GM12801 (cell line): Measurements from ENCODE around the gene MARK4.

Experiments
- TF ChIP-seq, protein P1 (sequence below): IDR thresholded peaks from one replicate; pipeline ENCODE4 v1.5.1; 2011; ENCODE audit warnings: control low read depth; ENCODE audit not compliant: insufficient read length; ENCODE audit errors: extremely low read depth

Gene MARK4

DNA sequence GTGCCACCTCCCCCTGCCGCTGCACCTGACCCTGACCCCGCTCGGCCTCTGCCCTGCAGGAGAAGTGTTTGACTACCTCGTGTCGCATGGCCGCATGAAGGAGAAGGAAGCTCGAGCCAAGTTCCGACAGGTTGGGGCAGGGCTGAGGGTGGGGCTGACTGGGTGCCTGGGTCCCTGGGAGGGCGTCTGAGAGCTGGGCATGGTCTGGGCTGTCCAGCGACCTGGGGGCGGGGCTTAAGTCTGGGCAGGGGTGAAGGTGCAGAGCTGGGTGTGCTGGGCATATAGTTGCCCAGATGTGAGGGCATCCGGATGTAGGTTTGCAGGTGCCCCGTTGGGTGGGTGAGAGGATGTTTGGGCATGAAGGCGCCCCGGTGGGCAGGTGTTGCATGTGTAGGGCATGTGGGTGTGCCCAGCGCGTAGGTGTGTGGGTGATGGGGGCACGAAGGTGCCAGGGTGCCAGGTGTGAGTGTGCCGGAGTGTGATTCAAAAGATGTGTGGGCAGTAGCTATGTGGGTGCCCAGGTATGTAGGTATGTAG, 13.8 kb downstream of the MARK4 start:
- TF ChIP-seq, protein P1, sequence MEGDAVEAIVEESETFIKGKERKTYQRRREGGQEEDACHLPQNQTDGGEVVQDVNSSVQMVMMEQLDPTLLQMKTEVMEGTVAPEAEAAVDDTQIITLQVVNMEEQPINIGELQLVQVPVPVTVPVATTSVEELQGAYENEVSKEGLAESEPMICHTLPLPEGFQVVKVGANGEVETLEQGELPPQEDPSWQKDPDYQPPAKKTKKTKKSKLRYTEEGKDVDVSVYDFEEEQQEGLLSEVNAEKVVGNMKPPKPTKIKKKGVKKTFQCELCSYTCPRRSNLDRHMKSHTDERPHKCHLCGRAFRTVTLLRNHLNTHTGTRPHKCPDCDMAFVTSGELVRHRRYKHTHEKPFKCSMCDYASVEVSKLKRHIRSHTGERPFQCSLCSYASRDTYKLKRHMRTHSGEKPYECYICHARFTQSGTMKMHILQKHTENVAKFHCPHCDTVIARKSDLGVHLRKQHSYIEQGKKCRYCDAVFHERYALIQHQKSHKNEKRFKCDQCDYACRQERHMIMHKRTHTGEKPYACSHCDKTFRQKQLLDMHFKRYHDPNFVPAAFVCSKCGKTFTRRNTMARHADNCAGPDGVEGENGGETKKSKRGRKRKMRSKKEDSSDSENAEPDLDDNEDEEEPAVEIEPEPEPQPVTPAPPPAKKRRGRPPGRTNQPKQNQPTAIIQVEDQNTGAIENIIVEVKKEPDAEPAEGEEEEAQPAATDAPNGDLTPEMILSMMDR: no peak

DNA sequence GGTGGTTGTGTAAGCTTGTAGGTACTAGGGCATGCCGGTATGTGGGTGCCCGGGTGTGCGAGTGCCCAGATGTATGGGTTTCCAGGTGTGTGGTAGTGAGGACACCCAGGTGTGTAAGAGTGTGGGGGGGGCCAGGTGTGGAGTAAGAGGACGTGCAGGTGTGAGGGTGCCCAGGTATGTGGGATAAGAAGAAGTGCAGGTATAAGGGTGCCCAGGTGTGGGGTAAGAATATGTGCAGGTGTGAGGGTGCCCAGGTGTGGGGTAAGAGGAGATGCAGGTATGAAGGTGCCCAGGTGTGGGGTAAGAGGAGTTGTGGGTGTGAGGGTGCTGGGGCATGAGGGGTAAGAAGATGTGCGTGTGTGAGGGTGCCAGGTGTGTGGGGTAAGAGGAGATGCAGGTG, 14.3 kb downstream of the MARK4 start:
- TF ChIP-seq, protein P1: no peak

DNA sequence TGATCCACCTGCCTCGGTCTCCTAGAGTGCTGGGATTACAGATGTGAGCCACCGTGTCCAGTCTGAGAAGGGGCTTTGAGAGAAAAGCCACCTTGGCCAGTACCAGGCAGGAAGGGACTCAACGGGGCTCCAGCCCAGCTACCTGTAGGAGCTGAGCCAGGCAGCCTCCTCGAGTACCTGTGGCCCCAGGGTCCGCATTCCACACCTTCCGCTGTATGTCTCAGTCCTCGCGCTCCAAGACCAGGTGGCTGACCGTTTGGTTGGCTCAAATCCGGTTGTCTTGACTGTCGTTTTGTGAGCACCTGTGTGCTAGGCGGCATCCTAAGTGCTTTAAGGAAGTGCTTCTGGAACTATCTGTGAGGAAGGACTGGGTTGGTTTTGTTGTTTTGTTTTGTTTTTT, 16.2 kb downstream of the MARK4 start:
- TF ChIP-seq, protein P1: no peak

DNA sequence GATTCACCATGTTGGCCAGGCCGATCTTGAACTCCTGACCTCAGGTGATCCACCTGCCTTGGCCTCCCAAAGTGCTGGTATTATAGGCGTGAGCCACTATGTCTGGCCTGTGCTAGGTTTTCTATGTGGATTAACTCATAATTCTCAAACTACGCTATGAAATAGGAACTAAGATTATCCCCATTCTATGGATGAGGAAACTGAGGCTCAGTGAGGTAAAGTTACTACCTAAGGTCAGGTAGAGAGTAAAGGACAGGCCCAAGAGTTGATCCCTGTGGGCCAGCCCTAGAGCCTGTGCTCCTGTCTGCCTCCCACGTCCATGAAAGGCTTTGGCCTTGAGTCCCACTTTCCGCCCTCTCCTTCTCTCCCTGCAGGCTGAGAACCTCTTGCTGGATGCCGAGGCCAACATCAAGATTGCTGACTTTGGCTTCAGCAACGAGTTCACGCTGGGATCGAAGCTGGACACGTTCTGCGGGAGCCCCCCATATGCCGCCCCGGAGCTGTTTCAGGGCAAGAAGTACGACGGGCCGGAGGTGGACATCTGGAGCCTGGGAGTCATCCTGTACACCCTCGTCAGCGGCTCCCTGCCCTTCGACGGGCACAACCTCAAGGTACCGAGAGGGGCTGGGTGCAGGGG, 20.1 kb downstream of the MARK4 start:
- TF ChIP-seq, protein P1: no peak

DNA sequence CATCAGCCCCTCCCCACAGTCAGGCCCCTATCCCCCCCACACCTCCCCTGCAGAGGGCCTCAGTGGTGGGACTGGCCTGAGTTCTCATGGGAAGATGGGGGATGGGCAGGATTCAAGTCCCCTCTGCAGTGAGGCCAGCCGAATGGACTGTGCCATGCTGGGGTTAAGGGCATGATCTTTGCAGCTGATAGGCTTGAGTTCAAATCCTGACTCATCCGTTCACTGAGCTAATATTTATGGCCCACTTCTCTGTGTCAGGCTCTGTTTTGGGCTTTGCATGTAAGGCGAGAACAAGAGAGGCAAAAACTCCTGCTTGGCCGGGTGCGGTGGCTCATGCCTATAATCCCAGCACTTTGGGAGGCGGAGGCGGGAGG, 20.7 kb downstream of the MARK4 start:
- TF ChIP-seq, protein P1: no peak

DNA sequence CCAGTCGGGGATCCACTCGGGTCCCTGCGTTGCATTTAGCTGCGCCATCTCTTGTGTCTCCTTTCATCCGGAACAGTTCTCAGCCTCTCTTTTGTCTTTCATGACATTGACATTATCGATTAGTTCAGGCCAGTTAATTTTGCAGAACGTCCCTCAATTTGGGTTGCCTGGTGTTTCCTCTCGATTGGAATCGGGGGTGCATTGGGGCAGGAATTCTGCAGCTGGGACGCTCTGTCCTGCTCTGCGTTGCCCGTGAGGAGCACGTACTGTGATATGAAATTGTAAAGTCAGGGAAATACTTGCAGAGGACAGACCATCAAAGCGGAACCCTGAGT, 22.4 kb downstream of the MARK4 start:
- TF ChIP-seq, protein P1: no peak

DNA sequence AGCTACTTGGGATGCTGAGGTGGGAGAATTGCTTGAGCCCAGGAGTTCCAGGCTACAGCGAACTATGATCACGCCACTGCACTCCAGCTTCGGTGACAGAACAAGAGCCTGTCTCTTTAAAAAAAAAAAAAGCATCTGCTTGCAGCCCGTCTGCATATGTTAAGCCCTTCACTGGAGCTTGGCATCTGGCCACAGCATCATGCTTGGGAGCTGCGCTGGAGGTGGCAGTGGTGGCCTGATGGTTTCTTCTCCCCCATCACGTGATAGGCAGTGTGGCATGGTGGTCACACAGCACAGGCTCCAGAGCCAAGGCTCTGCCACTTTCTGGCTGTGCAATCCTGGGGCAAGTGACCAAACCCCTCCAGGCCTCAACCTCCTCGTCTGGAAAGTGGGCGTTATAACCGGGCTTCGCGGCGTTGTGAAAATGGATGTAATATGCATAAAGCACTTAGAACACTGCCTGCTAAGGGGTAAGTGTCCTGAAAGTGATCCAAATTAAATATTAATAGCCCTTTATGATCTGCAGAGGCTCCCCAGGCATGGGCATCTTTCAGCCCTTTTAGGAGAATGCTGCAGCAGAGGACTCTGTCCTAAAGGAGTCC, 24.4 kb downstream of the MARK4 start:
- TF ChIP-seq, protein P1: no peak
